Ishikawa (cell line): ENCODE measurements around the gene MYOF.

ENCODE experiments used
- CEBPB ChIP-seq: IDR thresholded peaks from 2 replicates; pipeline ENCODE4 v1.6.1; 2012
- CREB1 ChIP-seq: IDR thresholded peaks from 2 replicates; pipeline ENCODE4 v1.6.1; 2012; ENCODE audit warnings: low read depth
- EGR1 ChIP-seq: IDR thresholded peaks from 2 replicates; pipeline ENCODE4 v1.6.1; 2012
- EP300 ChIP-seq: IDR thresholded peaks from 2 replicates; pipeline ENCODE4 v1.6.1; 2012; ENCODE audit warnings: borderline replicate concordance
- FOXM1 ChIP-seq: IDR thresholded peaks from 2 replicates; pipeline ENCODE4 v1.6.1; 2012; ENCODE audit warnings: low read depth, borderline replicate concordance
- NFIC ChIP-seq: IDR thresholded peaks from 2 replicates; pipeline ENCODE4 v1.6.1; 2012
- RAD21 ChIP-seq: IDR thresholded peaks from 2 replicates; pipeline ENCODE4 v1.6.1; 2012; ENCODE audit warnings: low read depth
- REST ChIP-seq: IDR thresholded peaks from 2 replicates; pipeline ENCODE4 v1.6.1; 2012; ENCODE audit warnings: low read depth, mild to moderate bottlenecking
- TAF1 ChIP-seq: IDR thresholded peaks from 2 replicates; pipeline ENCODE4 v1.6.1; 2012; ENCODE audit warnings: low read depth, mild to moderate bottlenecking
- TCF12 ChIP-seq: IDR thresholded peaks from 2 replicates; pipeline ENCODE4 v1.6.1; 2012; ENCODE audit warnings: low read depth
- TEAD4 ChIP-seq: IDR thresholded peaks from 2 replicates; pipeline ENCODE4 v1.6.1; 2012
- YY1 ChIP-seq: IDR thresholded peaks from 2 replicates; pipeline ENCODE4 v1.6.1; 2012; ENCODE audit warnings: low read depth
- ZBTB7A ChIP-seq: IDR thresholded peaks from 2 replicates; pipeline ENCODE4 v1.6.1; 2012; ENCODE audit warnings: low read depth
- TF ChIP-seq, protein P1 (sequence below): IDR thresholded peaks from 2 replicates; pipeline ENCODE4 v1.6.1; 2012
- TF ChIP-seq, protein P2 (sequence below): IDR thresholded peaks from 2 replicates; pipeline ENCODE4 v1.6.1; 2012

Gene MYOF

GRCh38 chr10:93336678-93337077, 145.5 kb downstream of the MYOF start:
- TF ChIP-seq, protein P1, sequence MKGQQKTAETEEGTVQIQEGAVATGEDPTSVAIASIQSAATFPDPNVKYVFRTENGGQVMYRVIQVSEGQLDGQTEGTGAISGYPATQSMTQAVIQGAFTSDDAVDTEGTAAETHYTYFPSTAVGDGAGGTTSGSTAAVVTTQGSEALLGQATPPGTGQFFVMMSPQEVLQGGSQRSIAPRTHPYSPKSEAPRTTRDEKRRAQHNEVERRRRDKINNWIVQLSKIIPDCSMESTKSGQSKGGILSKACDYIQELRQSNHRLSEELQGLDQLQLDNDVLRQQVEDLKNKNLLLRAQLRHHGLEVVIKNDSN, result no peak
- TF ChIP-seq RAD21 (no peak), TEAD4 (no peak), CREB1 (no peak), EGR1 (no peak), REST (no peak), NFIC (no peak), FOXM1 (no peak), CEBPB (no peak), ZBTB7A (no peak), TCF12 (no peak), YY1 (no peak)
- TF ChIP-seq, protein P2, sequence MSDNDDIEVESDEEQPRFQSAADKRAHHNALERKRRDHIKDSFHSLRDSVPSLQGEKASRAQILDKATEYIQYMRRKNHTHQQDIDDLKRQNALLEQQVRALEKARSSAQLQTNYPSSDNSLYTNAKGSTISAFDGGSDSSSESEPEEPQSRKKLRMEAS, result no peak

- TF ChIP-seq CEBPB, result no peak
- TF ChIP-seq RAD21, result no peak
- no peak for TF ChIP-seq YY1
- no peak for TF ChIP-seq TCF12
- TF ChIP-seq REST, result no peak
- TF ChIP-seq, protein P1, result no peak
- TF ChIP-seq, protein P2, result no peak
- no peak for TF ChIP-seq ZBTB7A
- no peak for TF ChIP-seq TEAD4
- no peak for TF ChIP-seq NFIC
These were observed 146.0 kb downstream of the MYOF start for GRCh38 chr10:93336110-93336509.

DNA sequence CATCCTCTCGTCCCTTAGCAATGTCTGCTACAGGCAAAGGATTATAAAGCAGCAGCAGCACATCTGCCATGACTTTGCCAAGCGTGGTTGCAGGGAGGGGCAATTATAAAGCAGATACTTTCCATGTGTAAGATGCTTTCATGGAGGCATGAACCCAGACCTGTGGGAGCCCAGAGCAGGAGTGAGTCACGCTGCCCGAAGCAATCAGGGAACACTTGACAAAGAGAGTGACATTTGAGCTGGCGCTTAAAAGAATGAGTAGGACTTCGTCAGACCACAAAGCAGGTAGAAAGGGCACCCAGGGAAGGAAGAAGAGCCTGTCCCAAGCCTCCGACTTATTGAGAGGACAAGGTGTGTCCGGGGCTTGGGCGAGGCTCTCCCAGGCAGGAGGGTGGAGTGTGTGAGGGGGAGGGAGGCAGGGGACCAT, 147.2 kb downstream of the MYOF start:
- TF ChIP-seq NFIC (no peak), RAD21 (0 out of 2 replicates have a peak, but pooled peaks have one; percentile 1), EP300 (no peak; the same call in 1 of the 2 replicates), TEAD4 (0 out of 2 replicates have a peak, but pooled peaks have one; percentile 17)
- TF ChIP-seq, protein P2, result 0 out of 2 replicates have a peak, but pooled peaks have one; percentile 32

- TF ChIP-seq YY1 (no peak), CEBPB (no peak), FOXM1 (no peak)
- TF ChIP-seq, protein P1, result no peak
These were observed 148.0 kb downstream of the MYOF start for GRCh38 chr10:93334181-93334580.

DNA sequence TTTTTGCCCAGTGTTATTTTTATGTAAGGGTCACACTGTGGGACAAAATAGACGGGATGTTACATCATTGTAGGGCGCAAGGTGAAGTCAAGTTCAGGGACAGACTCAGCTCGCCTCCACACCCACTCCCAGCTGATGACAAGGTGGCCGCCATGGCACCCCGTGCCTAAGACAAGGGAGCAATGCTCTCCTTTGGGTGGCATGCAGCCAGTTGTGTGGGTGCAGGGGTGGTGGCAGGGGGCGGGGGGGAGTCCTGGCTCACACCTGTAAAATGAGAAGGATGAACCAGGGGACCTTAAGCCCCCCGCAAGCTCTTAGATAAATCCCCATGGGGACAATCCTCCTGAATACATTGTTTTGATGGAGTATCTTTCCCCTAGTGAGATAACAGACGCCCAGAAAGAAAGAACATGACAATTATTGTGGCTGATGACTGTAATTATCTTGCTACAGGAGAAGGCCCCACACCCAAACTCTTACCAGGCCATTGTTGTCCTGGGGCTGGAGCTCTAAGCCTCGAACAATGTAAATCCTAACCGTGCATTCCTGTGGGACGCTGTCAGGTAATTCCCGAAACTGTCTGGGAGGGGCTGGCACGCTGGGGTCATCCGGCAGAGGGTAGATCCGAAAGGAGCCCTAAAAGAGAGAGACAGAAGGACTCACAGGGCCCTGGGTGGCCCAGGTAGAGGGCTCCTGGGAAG, 148.7 kb downstream of the MYOF start:
- TF ChIP-seq TEAD4 (peak; percentile 60), YY1 (no peak)

DNA sequence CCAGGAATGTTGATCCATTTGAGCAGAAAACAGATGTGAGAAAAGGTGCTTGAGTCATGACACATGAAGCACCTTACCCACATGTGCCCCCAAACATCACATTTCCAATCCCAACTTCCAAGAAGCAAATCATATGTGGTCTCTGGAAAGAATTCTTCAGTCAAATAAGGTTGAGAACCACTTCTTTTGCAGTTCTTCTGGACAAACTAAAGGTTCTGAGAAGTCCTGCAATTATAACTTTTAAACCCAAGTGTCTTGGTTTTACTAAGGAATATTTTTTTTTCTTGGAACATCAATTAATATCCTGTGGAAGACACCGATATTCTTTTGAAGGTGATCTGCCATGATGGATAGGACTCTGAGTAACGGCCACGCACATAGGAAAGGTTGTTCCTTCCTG, 151.3 kb downstream of the MYOF start:
- TF ChIP-seq EP300 (no peak), FOXM1 (no peak), RAD21 (no peak), CREB1 (no peak), NFIC (no peak), TCF12 (no peak), TEAD4 (no peak), TAF1 (no peak), YY1 (no peak), CEBPB (no peak), ZBTB7A (no peak)
- TF ChIP-seq, protein P1, result no peak
- TF ChIP-seq, protein P2, result no peak
